Stomach (tissue), 4 donors: ENCODE results near the gene ACSM4.

Experiments
- EP300 ChIP-seq: sonication (generic); formaldehyde crosslinking; IDR thresholded peaks from one replicate; pipeline ENCODE4 v1.6.1; 2017; ENCODE audit warnings: antibody characterized with exemption
- POLR2A ChIP-seq, 4 donors: fragments of 450-650 bp; IDR thresholded peaks; one replicate each; pipeline ENCODE4 v1.6.1; 2016; ENCODE audit warnings: antibody characterized with exemption in 4 of 4, control low read depth in 2 of 4, mild to moderate bottlenecking in 1 of 4, moderate library complexity in 1 of 4
- POLR2AphosphoS5 ChIP-seq, 3 donors: sonication (generic); formaldehyde crosslinking; IDR thresholded peaks; one replicate each; pipeline ENCODE4 v1.6.1; 2016; ENCODE audit warnings: antibody characterized with exemption in 3 of 3
- TF ChIP-seq, protein P1 (sequence below), 7 experiments: fragments of 450-650 bp in 4 of 7; fragments of 200-600 bp in 3 of 7; sonication (generic) in 3 of 7; IDR thresholded peaks; one replicate each; pipeline ENCODE4 v1.5.1; 2016 to 2019; ENCODE audit warnings: antibody characterized with exemption in 7 of 7, control low read depth in 2 of 7, mild to moderate bottlenecking in 1 of 7

DNA sequence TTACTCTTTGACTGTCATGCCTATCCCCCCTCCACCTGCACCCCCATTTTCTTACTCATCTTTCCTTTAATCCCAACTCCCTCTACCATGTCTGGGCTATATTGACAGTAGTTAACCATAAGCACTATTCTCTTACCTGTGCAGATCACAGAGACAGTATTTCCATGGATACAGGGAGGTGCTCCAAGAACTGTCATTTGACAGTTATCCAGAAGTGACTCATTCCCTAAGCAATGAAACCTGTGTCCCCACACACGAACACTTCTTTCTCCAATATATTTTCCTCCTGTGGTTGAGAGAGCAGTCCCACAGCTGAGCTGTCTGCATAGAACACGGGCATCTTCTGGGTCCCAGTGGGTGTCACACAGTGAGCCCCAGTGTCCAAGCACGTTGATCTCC, 71.3 kb downstream of the ACSM4 start:
- TF ChIP-seq, protein P1, sequence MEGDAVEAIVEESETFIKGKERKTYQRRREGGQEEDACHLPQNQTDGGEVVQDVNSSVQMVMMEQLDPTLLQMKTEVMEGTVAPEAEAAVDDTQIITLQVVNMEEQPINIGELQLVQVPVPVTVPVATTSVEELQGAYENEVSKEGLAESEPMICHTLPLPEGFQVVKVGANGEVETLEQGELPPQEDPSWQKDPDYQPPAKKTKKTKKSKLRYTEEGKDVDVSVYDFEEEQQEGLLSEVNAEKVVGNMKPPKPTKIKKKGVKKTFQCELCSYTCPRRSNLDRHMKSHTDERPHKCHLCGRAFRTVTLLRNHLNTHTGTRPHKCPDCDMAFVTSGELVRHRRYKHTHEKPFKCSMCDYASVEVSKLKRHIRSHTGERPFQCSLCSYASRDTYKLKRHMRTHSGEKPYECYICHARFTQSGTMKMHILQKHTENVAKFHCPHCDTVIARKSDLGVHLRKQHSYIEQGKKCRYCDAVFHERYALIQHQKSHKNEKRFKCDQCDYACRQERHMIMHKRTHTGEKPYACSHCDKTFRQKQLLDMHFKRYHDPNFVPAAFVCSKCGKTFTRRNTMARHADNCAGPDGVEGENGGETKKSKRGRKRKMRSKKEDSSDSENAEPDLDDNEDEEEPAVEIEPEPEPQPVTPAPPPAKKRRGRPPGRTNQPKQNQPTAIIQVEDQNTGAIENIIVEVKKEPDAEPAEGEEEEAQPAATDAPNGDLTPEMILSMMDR (IDR thresholded peaks at IDR 0.05) = no peak
- TF ChIP-seq POLR2A (IDR thresholded peaks at IDR 0.05) (no peak), POLR2AphosphoS5 (IDR thresholded peaks at IDR 0.05) (no peak), EP300 (no peak)
